OCI-LY7 (cell line): ENCODE results near the gene NLGN1. TPM values are rescaled to one million over a fixed set of nuclear protein-coding genes. Genes with fewer than 3 reads are reported as not detected.

Source experiments
- BruUV-seq: library from RNA; stranded (reverse); fragments of 400-500 nt; replicated peaks from 2 replicates; lab custom pipeline; 2021; lab: Mats Ljungman, UMichigan
- CTCF ChIA-PET: fragments of 300-600 bp; sonication (Branson Sonifier 250); formaldehyde crosslinking; loops from one replicate; lab custom pipeline; 2022; ENCODE audit warnings: antibody characterized with exemption; ENCODE audit not compliant: unreplicated experiment; lab: Charles Lee
- POLR2A ChIA-PET: fragments of 300-600 bp; sonication (Branson Sonifier 250); formaldehyde crosslinking; loops from one replicate; lab custom pipeline; 2022; ENCODE audit warnings: antibody characterized with exemption; lab: Charles Lee
- DNase-seq: peaks from one replicate; pipeline ENCODE4 v3.0.0-alpha.2; 2015; ENCODE audit warnings: low spot score
- H2AFZ ChIP-seq: fragments of 200-600 bp; sonication (generic), shearing (Covaris generic); 2 replicates; pipeline ENCODE4 v1.6.1; 2014; ENCODE audit warnings: mild to moderate bottlenecking, antibody characterized with exemption, low read length, moderate library complexity
- H3K27ac ChIP-seq: fragments of 200-600 bp; sonication (generic); 2 replicates; pipeline ENCODE4 v1.5.1; 2014; ENCODE audit warnings: mixed run types, low read depth, mild to moderate bottlenecking, moderate library complexity, low read length, inconsistent platforms; ENCODE audit not compliant: poor library complexity, severe bottlenecking
- H3K36me3 ChIP-seq: fragments of 200-600 bp; sonication (generic); 2 replicates; pipeline ENCODE4 v1.6.1; 2014; ENCODE audit warnings: mild to moderate bottlenecking, antibody characterized with exemption, low read length, moderate library complexity, mixed read lengths; ENCODE audit not compliant: insufficient read depth
- H3K4me1 ChIP-seq: fragments of 200-600 bp; sonication (generic); 2 replicates; pipeline ENCODE4 v1.5.1; 2014; ENCODE audit warnings: mild to moderate bottlenecking, low read length; ENCODE audit not compliant: insufficient read depth, poor library complexity, severe bottlenecking
- H3K4me2 ChIP-seq: fragments of 200-600 bp; sonication (generic); 2 replicates; pipeline ENCODE4 v1.6.1; 2014; ENCODE audit warnings: mild to moderate bottlenecking, low read length
- H3K4me3 ChIP-seq: fragments of 200-600 bp; sonication (generic); 2 replicates; pipeline ENCODE4 v1.5.1; 2014; ENCODE audit warnings: mild to moderate bottlenecking, low read depth, low read length; ENCODE audit not compliant: poor library complexity, severe bottlenecking
- H3K79me2 ChIP-seq: fragments of 200-600 bp; sonication (generic); 2 replicates; pipeline ENCODE4 v1.6.1; 2016; ENCODE audit warnings: low read depth, mild to moderate bottlenecking, low read length, moderate library complexity, mixed read lengths; ENCODE audit not compliant: insufficient read depth
- H3K9me2 ChIP-seq: fragments of 200-600 bp; sonication (generic); 2 replicates; pipeline ENCODE4 v1.6.1; 2016; ENCODE audit warnings: mild to moderate bottlenecking, low read length, mixed read lengths; ENCODE audit not compliant: insufficient read depth
- H3K9me3 ChIP-seq: fragments of 200-600 bp; sonication (generic); 2 replicates; pipeline ENCODE4 v1.6.1; 2014; ENCODE audit warnings: mild to moderate bottlenecking, mixed run types, low read length, mixed read lengths
- H4K20me1 ChIP-seq: fragments of 200-600 bp; sonication (generic); 2 replicates; pipeline ENCODE4 v1.6.1; 2014; ENCODE audit warnings: mild to moderate bottlenecking, antibody characterized with exemption, low read length, moderate library complexity, mixed read lengths; ENCODE audit not compliant: insufficient read depth
- EZH2phosphoT487 ChIP-seq: fragments of 200-600 bp; sonication (generic); IDR thresholded peaks from 2 replicates; pipeline ENCODE4 v1.6.1; 2018; ENCODE audit warnings: low read depth, borderline replicate concordance, mild to moderate bottlenecking, mixed run types, antibody characterized with exemption, low read length, moderate library complexity, mixed read lengths
- intact Hi-C: fragments of 100-400 bp; cut with micrococcal nuclease; formaldehyde crosslinking; loops from one replicate; pipeline ENCODE4 v1.10.0; 2022; ENCODE audit not compliant: unreplicated experiment
- total RNA-seq, 2 experiments: library from RNA; depleted of rRNA in 1 of 2; stranded (reverse); fragments of >200 nt in 1 of 2; shearing (Covaris generic) in 1 of 2; gene quantifications; 2 replicates each; pipeline ENCODE4 v1.2.3, GENCODE V29; 2014 to 2022
- TF ChIP-seq, protein P1 (sequence below): fragments of 200-600 bp; sonication (generic); conservative IDR thresholded peaks from 2 replicates; pipeline ENCODE4 v1.5.1; 2014; ENCODE audit warnings: mild to moderate bottlenecking, antibody characterized with exemption, low read length, moderate library complexity, mixed read lengths

Gene NLGN1
- total RNA-seq, 2 experiments from 2014 or later: not detected

DNA sequence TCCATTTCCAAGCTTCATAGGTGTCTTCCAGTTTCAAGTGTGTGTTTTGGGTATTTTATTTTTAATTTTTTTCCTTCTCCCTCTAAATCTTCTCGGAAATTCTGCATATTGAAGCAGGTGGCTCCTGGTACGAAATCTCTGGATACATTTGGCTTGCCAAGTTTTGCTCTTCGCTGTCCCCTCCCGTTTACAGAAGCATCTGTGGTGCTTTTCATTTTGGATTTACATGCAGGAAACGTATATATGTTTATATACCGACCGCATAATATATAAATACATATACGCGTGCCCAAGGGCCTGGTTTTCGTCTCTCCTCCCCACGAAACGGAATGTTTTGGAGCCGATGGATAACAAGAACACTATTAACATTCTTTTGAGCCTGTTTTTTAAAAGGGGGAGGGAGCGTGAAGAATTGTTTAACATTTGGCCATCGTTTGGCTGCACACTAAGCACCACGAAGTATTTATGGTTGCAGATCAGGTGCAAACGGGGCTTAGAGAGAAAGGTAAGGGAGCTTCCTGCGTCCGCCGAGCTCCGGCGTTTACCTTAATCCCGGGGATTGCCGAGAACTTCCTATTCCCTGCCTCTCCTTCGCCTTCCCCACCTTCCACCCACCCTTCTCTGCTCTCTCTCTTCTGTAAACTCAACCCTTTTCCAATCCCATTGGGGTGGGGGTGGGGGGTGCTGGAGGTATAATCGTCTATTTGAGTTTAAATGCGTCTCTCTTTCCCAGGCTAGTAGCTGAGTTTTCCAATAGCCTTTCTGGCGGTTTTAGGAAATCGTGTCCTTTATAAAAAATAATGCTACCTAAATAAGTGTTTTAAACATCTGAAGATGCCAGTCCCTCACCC lies 1.1 kb upstream of the NLGN1 start:
- Histone ChIP-seq H3K9me3 (no peaks in the 10 kb centered on the region), H2AFZ (no peak overlapping the region), H3K79me2 (no peaks in the 10 kb centered on the region), H3K9me2 (no peaks in the 10 kb centered on the region), H3K4me2 (no peak overlapping the region), H3K27ac (no peak overlapping the region), H4K20me1 (no peaks in the 10 kb centered on the region), H3K36me3 (no peaks in the 10 kb centered on the region), H3K4me1 (no peaks in the 10 kb centered on the region), H3K4me3 (no peak overlapping the region)
- BruUV-seq: no TSS peak
- no peak for DNase-seq
- ChIA-PET CTCF (no interaction called here), POLR2A (no interaction called here)
- intact Hi-C loops: no loop called here
- TF ChIP-seq, protein P1, sequence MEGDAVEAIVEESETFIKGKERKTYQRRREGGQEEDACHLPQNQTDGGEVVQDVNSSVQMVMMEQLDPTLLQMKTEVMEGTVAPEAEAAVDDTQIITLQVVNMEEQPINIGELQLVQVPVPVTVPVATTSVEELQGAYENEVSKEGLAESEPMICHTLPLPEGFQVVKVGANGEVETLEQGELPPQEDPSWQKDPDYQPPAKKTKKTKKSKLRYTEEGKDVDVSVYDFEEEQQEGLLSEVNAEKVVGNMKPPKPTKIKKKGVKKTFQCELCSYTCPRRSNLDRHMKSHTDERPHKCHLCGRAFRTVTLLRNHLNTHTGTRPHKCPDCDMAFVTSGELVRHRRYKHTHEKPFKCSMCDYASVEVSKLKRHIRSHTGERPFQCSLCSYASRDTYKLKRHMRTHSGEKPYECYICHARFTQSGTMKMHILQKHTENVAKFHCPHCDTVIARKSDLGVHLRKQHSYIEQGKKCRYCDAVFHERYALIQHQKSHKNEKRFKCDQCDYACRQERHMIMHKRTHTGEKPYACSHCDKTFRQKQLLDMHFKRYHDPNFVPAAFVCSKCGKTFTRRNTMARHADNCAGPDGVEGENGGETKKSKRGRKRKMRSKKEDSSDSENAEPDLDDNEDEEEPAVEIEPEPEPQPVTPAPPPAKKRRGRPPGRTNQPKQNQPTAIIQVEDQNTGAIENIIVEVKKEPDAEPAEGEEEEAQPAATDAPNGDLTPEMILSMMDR: no peak
- TF ChIP-seq EZH2phosphoT487: no peak

DNA sequence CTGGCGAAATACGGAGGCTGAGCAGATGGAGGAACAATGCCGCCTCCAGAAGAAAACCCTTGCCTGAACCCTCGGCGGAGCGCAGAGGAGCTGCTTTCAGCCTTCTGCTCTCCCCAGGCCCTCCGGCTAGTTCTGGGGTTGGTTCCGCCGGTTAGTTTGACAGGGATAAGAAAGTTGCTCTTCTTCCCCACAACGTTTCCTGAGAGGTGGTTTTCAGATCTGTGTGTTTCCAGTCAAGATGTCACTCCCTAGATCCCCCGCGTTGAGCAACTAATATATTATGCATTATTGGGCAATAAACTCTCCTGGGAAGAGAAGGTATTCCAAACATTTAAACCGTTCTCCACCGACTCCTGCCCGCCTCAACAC lies 551 bp downstream of the NLGN1 start:
- TF ChIP-seq, protein P1: no peak

DNA sequence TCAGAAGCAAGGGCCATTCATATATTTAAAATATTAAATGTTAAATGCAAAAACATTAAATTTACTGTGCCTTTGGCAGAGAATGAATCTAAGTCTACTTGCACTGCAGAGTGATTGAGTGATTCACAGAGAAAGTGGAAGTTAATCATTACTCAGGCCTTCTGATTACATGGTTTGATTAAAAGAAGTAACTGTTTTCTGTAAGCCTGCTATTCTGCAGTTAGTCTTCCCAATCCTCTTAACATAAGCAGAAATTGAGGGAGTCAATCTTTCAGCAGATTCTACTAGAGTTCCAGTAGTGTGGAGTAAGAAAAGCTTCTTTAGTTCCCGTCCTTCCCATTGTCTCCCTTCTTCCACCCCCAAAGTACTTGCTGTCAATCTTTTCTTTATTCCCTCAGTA lies 1.5 kb downstream of the NLGN1 start:
- DNase-seq: no peak
- BruUV-seq: no TSS peak
- Histone ChIP-seq H2AFZ (no peak overlapping the region), H3K4me2 (no peak overlapping the region), H3K4me1 (no peaks in the 10 kb centered on the region), H3K4me3 (no peak overlapping the region), H3K27ac (no peak overlapping the region), H3K79me2 (no peaks in the 10 kb centered on the region), H4K20me1 (no peaks in the 10 kb centered on the region), H3K9me2 (no peaks in the 10 kb centered on the region), H3K36me3 (no peaks in the 10 kb centered on the region), H3K9me3 (no peaks in the 10 kb centered on the region)
- CTCF ChIA-PET: no interaction called here
- TF ChIP-seq, protein P1: no peak
- TF ChIP-seq EZH2phosphoT487: no peak
- intact Hi-C loops: no loop called here
- POLR2A ChIA-PET: interaction anchor here (0.5 to 1.0 kb wide), 3 partner anchors 16 to 220 kb away, joined by 3 read pairs; no protein-coding TSS in a partner anchor

More for the DNA sequence above, 551 bp downstream of the NLGN1 start:
- intact Hi-C loops: no loop called here
- BruUV-seq: no TSS peak
- no peak overlapping the region for H3K4me3 ChIP-seq
- H3K4me1 ChIP-seq: no peaks in the 10 kb centered on the region
- H2AFZ ChIP-seq: no peak overlapping the region
- no peak overlapping the region for H3K27ac ChIP-seq
- no peaks in the 10 kb centered on the region for H3K9me3 ChIP-seq
- no peaks in the 10 kb centered on the region for H3K79me2 ChIP-seq
- no peaks in the 10 kb centered on the region for H3K9me2 ChIP-seq
- H3K36me3 ChIP-seq: no peaks in the 10 kb centered on the region
- no peak for DNase-seq
- POLR2A ChIA-PET: no interaction called here
- no peaks in the 10 kb centered on the region for H4K20me1 ChIP-seq
- H3K4me2 ChIP-seq: no peak overlapping the region
- CTCF ChIA-PET: no interaction called here
